ENCODE measurements around the gene ERH.

Gene ERH

GRCh38 chr14:69355607-69356281, 42.4 kb downstream of the ERH start:
- no peak for DNase-seq (ENCODE audit: low read depth)

- DNase-seq (ENCODE audit: low read depth) = no peak
Measured at GRCh38 chr14:69355154-69355597, 42.9 kb downstream of the ERH start.

GRCh38 chr14:69354383-69355153, 43.5 kb downstream of the ERH start:
- peak; percentile 25 for DNase-seq (ENCODE audit: low read depth)

GRCh38 chr14:69353168-69353567, 44.9 kb downstream of the ERH start:
- no peak for DNase-seq (ENCODE audit: low read depth)

GRCh38 chr14:69351911-69352310, 46.2 kb downstream of the ERH start:
- DNase-seq (ENCODE audit: low read depth) = no peak

- no peak for DNase-seq (ENCODE audit: low read depth)
Measured at GRCh38 chr14:69351385-69351784, 46.7 kb downstream of the ERH start.

GRCh38 chr14:69350892-69351291, 47.2 kb downstream of the ERH start:
- DNase-seq (ENCODE audit: low read depth) = no peak

- DNase-seq (ENCODE audit: low read depth) = no peak
Measured at GRCh38 chr14:69349091-69349777, 48.9 kb downstream of the ERH start.

GRCh38 chr14:69346710-69347109, 51.4 kb downstream of the ERH start:
- no peak for DNase-seq (ENCODE audit: low read depth)

- no peak for DNase-seq (ENCODE audit: low read depth)
Measured at GRCh38 chr14:69345402-69345801, 52.7 kb downstream of the ERH start.

- DNase-seq (ENCODE audit: low read depth) = no peak
Measured at GRCh38 chr14:69344171-69344570, 53.9 kb downstream of the ERH start.

GRCh38 chr14:69342928-69343525, 55.1 kb downstream of the ERH start:
- DNase-seq (ENCODE audit: low read depth) = no peak

- DNase-seq (ENCODE audit: low read depth) = no peak
Measured at GRCh38 chr14:69339426-69339825, 58.7 kb downstream of the ERH start.

GRCh38 chr14:69337984-69338383, 60.1 kb downstream of the ERH start:
- DNase-seq (ENCODE audit: low read depth) = no peak

GRCh38 chr14:69335371-69335771, 62.7 kb downstream of the ERH start:
- DNase-seq (ENCODE audit: low read depth) = no peak

GRCh38 chr14:69334576-69334975, 63.5 kb downstream of the ERH start:
- no peak for DNase-seq (ENCODE audit: low read depth)

- no peak for DNase-seq (ENCODE audit: low read depth)
Measured at GRCh38 chr14:69333791-69334337, 64.2 kb downstream of the ERH start.

GRCh38 chr14:69332782-69333395, 65.2 kb downstream of the ERH start:
- no peak for DNase-seq (ENCODE audit: low read depth)

GRCh38 chr14:69331206-69331605, 66.9 kb downstream of the ERH start:
- no peak for DNase-seq (ENCODE audit: low read depth)
